Sigmoid colon (tissue), 4 donors: ENCODE data around the gene CYBRD1.

Source experiments
- EP300 ChIP-seq, 4 donors: sonication (generic); formaldehyde crosslinking; IDR thresholded peaks; one replicate each; pipeline ENCODE4 v1.6.1; 2017; ENCODE audit warnings: antibody characterized with exemption in 4 of 4
- POLR2A ChIP-seq, 2 donors: fragments of 450-650 bp; IDR thresholded peaks; one replicate each; pipeline ENCODE4 v1.6.1; 2016; ENCODE audit warnings: antibody characterized with exemption in 2 of 2, mild to moderate bottlenecking in 2 of 2, moderate library complexity in 2 of 2
- POLR2AphosphoS5 ChIP-seq, 4 donors: sonication (generic); formaldehyde crosslinking; IDR thresholded peaks; one replicate each; pipeline ENCODE4 v1.6.1; 2017; ENCODE audit warnings: antibody characterized with exemption in 4 of 4
- TF ChIP-seq, protein P1 (sequence below), 4 experiments: fragments of 450-650 bp in 3 of 4; fragments of 200-600 bp in 1 of 4; IDR thresholded peaks; one replicate each; pipeline ENCODE4 v1.5.1; 2016 to 2019; ENCODE audit warnings: antibody characterized with exemption in 4 of 4, mild to moderate bottlenecking in 3 of 4, moderate library complexity in 2 of 4

DNA sequence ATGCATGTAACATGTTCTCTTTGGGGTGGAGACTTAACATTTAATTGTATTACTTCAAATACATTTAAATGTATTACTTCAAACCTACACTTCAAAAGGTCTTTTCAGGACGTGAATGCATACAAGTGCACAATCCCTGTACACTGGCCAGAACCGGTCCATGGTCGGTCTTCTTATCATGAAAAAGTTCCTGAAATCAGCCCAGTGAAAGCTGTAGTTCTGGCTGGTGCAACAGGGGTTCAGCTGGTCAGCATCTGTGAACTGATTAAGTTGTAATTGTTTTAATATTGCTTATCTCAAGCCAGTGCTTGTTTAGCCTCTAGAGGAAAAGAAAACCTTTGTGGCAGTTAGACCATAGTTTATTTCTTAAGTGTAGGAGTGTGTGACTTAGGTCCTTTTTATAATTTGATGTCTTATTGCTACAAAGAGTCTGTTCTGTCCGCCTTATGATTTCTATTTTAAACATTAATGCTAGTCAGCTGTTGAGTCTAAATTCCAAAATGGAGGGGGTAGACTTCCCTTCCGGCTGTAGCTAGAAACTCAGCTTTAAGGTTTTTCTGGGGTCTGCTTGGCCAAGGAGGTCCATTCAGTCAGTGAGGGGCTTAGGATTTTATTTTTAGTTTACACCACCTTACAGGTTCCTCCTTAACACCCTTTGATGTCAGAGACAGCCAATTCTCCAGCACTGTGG lies 768 bp upstream of the CYBRD1 start:
- TF ChIP-seq, protein P1, sequence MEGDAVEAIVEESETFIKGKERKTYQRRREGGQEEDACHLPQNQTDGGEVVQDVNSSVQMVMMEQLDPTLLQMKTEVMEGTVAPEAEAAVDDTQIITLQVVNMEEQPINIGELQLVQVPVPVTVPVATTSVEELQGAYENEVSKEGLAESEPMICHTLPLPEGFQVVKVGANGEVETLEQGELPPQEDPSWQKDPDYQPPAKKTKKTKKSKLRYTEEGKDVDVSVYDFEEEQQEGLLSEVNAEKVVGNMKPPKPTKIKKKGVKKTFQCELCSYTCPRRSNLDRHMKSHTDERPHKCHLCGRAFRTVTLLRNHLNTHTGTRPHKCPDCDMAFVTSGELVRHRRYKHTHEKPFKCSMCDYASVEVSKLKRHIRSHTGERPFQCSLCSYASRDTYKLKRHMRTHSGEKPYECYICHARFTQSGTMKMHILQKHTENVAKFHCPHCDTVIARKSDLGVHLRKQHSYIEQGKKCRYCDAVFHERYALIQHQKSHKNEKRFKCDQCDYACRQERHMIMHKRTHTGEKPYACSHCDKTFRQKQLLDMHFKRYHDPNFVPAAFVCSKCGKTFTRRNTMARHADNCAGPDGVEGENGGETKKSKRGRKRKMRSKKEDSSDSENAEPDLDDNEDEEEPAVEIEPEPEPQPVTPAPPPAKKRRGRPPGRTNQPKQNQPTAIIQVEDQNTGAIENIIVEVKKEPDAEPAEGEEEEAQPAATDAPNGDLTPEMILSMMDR (IDR thresholded peaks at IDR 0.05): no peak
- TF ChIP-seq EP300 (IDR thresholded peaks at IDR 0.05): no peak
- no peak for TF ChIP-seq POLR2A (IDR thresholded peaks at IDR 0.05)
- TF ChIP-seq POLR2AphosphoS5 (IDR thresholded peaks at IDR 0.05): no peak
